Glomerular endothelial cell (primary cell): ENCODE results near the gene UBFD1. TPM values are rescaled to one million over a fixed set of nuclear protein-coding genes. Genes with fewer than 3 reads are reported as not detected.
"Not testable (repeated sequence)": the region's sequence is repeated elsewhere in the genome, so short reads cannot be mapped to it uniquely, and the experiment has no call there.

Experiments
- DNase-seq: peaks from one replicate; pipeline ENCODE4 v3.0.0-alpha.2; 2011; ENCODE audit warnings: low read depth, low spot score; ENCODE audit errors: extremely low read depth
- total RNA-seq: library from RNA; depleted of rRNA; stranded (reverse); fragments of >200 nt; gene quantifications from 2 replicates; pipeline ENCODE4 v1.2.3, GENCODE V29; 2015

Gene UBFD1
- total RNA-seq, 1 donor from 2014 or later, result 126 TPM

DNA sequence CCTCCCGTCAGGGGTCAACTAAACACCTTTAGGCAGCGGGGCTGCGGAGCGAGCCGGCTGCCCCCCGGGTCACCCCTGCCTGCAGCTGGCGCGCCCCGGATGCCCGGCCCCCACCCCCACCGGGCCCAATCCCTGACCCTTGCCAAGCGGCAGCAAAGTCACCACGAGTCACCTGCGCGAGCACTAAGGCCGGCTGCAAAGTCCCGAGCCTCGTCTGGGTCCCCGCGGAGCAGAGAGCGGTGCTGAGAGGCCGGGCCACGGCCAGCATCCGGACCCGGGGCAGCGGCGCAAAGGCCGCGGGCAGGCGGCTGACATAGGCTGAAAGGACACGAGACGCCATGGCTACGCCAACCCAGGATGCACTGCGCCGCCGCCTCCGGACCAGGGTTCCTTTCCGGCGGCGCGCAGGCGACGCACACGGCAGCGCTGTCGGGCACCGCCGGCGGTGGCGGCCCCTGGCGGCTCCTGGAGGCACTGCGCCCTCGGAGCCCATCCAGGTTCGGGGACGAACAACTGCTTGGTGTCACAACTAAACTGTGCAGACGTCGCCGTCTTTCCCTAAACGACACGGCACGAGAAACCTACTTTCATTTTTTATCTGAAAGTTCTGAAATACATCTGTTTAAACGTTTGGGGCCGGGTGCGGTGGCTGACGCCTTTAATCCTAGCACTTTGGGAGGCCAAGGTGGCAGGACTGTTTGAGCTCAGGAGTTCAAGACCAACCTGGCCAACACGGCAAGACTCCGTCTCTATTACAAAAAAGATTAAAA is 38.6 kb downstream of the UBFD1 start, which contains the start of gene NDUFAB1:
Gene NDUFAB1, minus strand, starts transcription at position 366 of the 770 bp plus-strand sequence. Its CDS starts 26 bp downstream, at position 340.
- DNase-seq, result no peak

DNA sequence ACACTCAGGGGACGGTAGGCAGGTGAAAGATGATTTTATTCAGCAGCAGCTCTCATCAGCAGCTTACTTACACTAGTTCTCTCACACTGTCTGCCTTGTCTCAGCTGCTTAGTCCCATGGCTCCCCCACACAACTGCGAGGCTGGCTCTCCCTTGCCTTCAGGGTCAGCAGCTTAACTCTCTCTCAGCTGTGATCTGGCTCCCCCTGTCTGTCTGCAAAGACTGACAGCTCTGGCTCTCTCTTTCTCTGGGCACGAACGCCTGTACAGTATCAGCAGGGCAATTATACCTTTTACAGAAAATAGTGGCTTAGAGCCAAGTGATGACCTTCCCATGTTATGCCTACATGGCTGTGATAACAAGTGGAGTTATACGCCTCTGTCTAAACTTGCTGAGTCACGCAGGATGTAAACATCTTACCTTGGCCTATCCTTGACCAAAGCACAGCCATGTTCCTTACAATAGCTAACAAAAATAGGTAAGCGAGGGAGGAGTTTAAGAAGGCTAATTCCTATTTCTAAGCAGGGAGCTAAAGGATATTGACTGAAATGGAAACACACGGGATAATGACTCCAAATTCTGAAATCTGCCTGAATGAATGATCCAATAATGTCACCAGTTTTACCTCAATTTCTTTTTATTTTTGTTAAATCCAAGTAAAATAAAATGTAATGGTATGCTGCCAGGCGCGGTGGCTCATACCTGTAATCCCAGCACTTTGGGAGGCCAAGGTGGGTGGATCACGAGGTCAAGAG is 39.7 kb downstream of the UBFD1 start:
- DNase-seq, result no peak

DNA sequence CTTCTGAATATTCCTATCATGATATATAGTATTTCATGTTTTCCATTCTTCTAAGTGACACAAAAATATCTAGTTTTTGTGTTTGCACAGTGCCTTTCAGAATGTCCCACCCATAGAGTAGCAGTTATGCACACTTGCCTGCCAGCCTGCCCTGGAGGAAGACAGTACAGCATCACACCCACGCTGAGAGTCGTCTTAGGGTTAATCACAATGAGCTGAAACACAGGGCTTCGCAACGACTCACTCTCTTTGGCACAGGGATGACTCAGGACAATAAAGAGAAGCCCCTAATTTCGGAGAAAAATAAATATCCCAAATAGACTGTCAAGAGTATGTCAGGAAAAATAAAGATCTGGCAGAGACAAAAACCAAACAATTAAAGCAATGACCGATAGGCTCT is 50.2 kb downstream of the UBFD1 start:
- DNase-seq, result no peak

DNA sequence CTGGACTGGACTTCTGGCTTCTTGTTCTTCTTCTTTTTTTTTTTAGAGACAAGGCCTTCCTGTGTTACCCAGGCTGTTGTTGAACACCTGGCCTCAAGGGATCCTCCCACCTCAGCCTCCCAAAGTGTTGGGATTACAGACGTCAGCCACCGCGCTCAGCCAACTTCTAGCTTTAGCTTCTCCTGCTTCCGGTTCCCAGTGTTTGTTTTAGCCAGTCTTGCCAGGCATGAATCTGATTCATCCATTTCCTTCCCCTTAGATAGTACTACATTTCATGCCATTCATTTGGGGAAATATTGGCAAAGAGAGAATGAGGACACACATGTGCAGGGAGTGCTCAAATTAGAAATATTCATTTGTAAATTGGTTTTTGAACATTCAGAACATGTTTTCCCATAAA is 50.7 kb downstream of the UBFD1 start:
- DNase-seq, result peak; percentile 77

GRCh38 chr16:23609929-23610328 is 52.4 kb downstream of the UBFD1 start:
- no peak for DNase-seq

DNA sequence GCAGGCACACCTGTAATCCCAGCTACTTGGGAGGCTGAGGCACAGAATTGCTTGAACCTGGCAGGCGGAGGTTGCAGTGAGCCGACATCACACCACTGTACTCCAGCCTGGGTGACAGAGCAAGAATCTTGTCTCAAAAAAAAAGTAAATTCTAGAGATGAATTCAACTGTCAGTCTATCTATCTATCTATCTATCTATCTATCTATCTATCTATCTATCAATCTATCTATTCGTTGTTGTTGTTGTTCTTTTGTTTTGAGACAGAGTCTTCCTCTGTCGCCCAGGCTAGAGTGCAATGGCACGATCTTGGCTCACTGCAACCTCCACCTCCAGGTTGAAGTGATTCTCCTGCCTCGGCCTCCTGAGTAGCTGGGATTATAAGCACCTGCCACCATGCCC is 53.4 kb downstream of the UBFD1 start:
- DNase-seq, result not testable (repeated sequence)

DNA sequence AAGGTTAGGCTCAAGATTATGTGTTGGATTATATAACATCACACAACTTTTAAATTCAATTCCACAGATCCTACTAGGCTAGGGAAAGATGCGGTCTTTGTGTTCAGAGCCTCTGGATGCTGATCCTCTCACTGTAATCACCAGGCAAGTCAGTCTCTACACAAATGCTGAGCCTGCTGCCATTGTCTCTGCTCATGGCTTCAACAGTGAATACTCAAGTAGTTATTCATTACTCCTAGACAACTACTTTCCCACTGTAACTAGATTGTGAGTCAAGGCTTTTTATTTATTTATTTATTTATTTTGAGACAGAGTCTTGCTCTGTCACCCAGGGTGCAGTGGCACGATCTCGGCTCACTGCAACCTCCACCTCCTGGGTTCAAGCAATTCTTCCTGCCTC is 54.4 kb downstream of the UBFD1 start:
- DNase-seq, result no peak

- DNase-seq, result no peak
Observed at GRCh38 chr16:23615805-23616204, 58.3 kb downstream of the UBFD1 start.

Other genes with a start within 250 kb of the UBFD1 start
- 9.3 and 21.8 TPM in 2 replicates for gene COG7, start 104.5 kb upstream of the UBFD1 start, total RNA-seq
- 33.8 and 48.3 TPM in 2 replicates for gene GGA2, start 47.2 kb upstream of the UBFD1 start, total RNA-seq
- gene EARS2, start 377 bp upstream of the UBFD1 start, total RNA-seq, result 21.3 and 25.7 TPM in 2 replicates
- gene NDUFAB1, start 38.6 kb downstream of the UBFD1 start, total RNA-seq, result 98.6 and 113 TPM in 2 replicates
- 9.5 and 10.6 TPM in 2 replicates for gene PALB2, start 83.6 kb downstream of the UBFD1 start, total RNA-seq
- gene DCTN5, start 83.7 kb downstream of the UBFD1 start, total RNA-seq, result 53.1 and 76.4 TPM in 2 replicates
- gene PLK1, start 121.2 kb downstream of the UBFD1 start, total RNA-seq, result 22.4 and 25.0 TPM in 2 replicates
- gene ERN2, start 155.5 kb downstream of the UBFD1 start, total RNA-seq, result not detected in 2 replicates
- gene CHP2, start 197.3 kb downstream of the UBFD1 start, total RNA-seq, result not detected in 2 replicates